ENCODE results near the gene CD47. TPM values are rescaled to one million over a fixed set of nuclear protein-coding genes. Genes with fewer than 3 reads are reported as not detected.
A peak's percentile ranks its signal among the peaks of the same experiment; 100 is the strongest.

The CD47 gene
- total RNA-seq, 1 donor from 2014 or later, result 184 TPM

DNA sequence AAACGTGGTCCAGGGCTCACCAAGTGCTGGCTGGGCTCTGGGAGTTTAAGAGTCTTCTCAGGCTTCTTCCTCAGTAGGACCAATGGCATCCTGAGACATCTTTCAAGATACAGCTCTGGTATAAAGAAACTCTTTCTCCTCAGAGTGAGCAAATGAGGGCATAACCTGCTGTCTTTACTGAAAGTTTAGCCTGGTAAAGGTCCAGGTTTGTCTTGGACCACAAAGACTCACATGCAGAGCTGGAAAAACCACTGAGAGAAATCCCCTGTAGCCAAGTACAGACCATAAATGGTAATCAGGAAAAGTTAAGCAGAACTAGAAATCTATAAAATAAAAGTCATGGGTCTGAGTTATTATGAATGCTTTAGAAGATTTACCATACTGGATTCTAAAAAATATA is 23.1 kb downstream of the CD47 start:
- no peak overlapping the region for H3K4me3 Mint-ChIP-seq
- H3K27ac Mint-ChIP-seq, result peak overlapping the region; percentile 62

DNA sequence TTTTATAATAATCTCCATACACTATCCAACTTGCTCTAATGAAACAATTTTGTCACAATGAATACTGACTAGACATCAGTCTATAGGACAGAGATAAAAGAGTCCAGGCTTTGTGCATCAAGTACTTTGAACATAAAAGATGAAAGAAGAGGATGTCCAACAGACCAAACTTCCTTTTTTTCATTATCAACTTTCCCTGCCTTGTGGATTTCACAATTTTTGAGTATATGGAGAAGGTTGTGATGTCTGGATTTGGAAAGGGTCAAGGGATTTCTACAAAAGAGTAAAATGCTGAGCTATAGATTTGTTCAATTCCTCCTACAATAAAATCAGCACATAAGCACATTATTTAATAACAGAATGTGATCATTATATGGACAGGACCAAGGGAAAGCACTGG is 25.7 kb downstream of the CD47 start:
- CTCF ChIA-PET, result no interaction called here
- peaks cover 91% of the 10 kb centered on the region for H3K4me1 Mint-ChIP-seq
- TF ChIP-seq, protein P1, sequence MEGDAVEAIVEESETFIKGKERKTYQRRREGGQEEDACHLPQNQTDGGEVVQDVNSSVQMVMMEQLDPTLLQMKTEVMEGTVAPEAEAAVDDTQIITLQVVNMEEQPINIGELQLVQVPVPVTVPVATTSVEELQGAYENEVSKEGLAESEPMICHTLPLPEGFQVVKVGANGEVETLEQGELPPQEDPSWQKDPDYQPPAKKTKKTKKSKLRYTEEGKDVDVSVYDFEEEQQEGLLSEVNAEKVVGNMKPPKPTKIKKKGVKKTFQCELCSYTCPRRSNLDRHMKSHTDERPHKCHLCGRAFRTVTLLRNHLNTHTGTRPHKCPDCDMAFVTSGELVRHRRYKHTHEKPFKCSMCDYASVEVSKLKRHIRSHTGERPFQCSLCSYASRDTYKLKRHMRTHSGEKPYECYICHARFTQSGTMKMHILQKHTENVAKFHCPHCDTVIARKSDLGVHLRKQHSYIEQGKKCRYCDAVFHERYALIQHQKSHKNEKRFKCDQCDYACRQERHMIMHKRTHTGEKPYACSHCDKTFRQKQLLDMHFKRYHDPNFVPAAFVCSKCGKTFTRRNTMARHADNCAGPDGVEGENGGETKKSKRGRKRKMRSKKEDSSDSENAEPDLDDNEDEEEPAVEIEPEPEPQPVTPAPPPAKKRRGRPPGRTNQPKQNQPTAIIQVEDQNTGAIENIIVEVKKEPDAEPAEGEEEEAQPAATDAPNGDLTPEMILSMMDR (IDR thresholded peaks at IDR 0.05), result no peak
- H3K9me3 Mint-ChIP-seq, result no peaks in the 10 kb centered on the region
- DNase-seq (no peak), ATAC-seq (ENCODE audit: low read depth) (no peak)
- intact Hi-C loops (cut with micrococcal nuclease), result no loop called here
- POLR2A ChIA-PET, result interaction anchor here (1.5 kb wide), 1 partner anchor 58 kb away, joined by 5 read pairs; no protein-coding TSS in a partner anchor
- H3K4me3 Mint-ChIP-seq, result peak overlapping the region; percentile 7
- H3K27me3 Mint-ChIP-seq, result no peaks in the 10 kb centered on the region
- H3K36me3 Mint-ChIP-seq (ENCODE audit: low read depth), result peaks cover 75% of the 10 kb centered on the region
- peak overlapping the region; percentile 73 for H3K27ac Mint-ChIP-seq

More for the DNA sequence above, 23.1 kb downstream of the CD47 start:
- intact Hi-C loops (cut with micrococcal nuclease), result no loop called here
- Mint-ChIP-seq H3K27me3 (no peaks in the 10 kb centered on the region), H3K4me1 (peaks cover 86% of the 10 kb centered on the region), H3K9me3 (no peaks in the 10 kb centered on the region), H3K36me3 (ENCODE audit: low read depth) (peaks cover 78% of the 10 kb centered on the region)
- DNase-seq (no peak), ATAC-seq (ENCODE audit: low read depth) (no peak)
- CTCF ChIA-PET, result no interaction called here
- TF ChIP-seq, protein P1 (IDR thresholded peaks at IDR 0.05), result no peak
- POLR2A ChIA-PET, result interaction anchor here (1.1 to 1.3 kb wide), 2 partner anchors 14 to 58 kb away, joined by 3 to 4 read pairs; no protein-coding TSS in a partner anchor

DNA sequence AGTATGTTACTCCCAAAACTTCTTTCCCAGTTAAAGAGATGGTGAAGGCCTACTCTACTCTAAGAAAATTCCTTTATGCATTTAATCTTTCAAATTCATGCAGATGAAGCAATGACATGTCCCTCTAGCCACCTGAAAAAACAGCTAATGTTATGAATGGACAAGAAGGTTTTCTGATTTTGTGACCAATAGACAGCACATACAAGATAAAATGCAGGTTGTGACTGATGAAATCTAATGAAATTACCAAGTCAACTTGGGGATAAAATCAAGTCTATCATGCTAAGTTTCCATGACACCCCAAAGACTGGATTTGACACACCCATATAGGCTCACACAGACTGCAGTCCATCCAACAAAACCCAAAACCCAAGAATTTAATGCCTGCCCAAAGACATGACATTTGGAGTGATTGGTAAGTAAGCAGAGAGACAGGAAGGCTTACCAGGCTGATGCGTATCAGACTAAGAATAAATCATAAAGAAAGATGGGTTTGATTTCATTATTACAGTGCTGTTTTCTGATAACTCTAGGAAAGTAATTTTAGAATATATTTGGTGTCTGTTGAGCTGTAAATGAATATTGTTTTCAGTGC is 26.4 kb downstream of the CD47 start:
- no peaks in the 10 kb centered on the region for H3K27me3 Mint-ChIP-seq
- H3K9me3 Mint-ChIP-seq, result no peaks in the 10 kb centered on the region
- peaks cover 91% of the 10 kb centered on the region for H3K4me1 Mint-ChIP-seq
- TF ChIP-seq, protein P1 (IDR thresholded peaks at IDR 0.05), result no peak
- ATAC-seq (ENCODE audit: low read depth) (no peak), DNase-seq (no peak)
- intact Hi-C loops (cut with micrococcal nuclease), result loop anchor here (5.0 kb wide), 3 partner anchors 137 to 413 kb away; no protein-coding TSS in a partner anchor
- ChIA-PET CTCF (no interaction called here), POLR2A (interaction anchor here (1.5 kb wide), 1 partner anchor 59 kb away, joined by 5 read pairs; no protein-coding TSS in a partner anchor)
- peaks cover 76% of the 10 kb centered on the region for H3K36me3 Mint-ChIP-seq (ENCODE audit: low read depth)
- no peak overlapping the region for H3K4me3 Mint-ChIP-seq
- H3K27ac Mint-ChIP-seq, result peak overlapping the region; percentile 47

DNA sequence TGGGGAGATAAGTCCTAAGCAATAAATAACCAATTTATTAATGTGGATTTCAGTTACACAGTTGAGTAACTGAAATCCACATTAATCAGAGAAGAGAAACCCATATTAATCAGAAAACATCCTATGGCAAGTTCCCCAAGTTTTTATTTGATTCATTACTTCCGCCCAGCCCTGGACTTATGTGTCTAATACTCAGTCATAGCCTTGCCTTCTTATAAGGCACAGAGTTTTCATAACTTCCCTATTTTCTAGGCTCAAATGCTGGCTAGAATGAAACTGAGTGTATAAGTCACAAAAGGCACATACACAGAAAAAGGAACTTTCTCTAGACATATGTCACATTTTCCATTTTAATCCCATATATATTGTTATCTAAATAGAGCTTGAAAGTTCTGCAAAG is 28.8 kb downstream of the CD47 start:
- ChIA-PET POLR2A (interaction anchor here (0.7 to 2.2 kb wide), 7 partner anchors 37 to 528 kb away, joined by 3 to 8 read pairs (median 5); partner anchors contain the start of gene DZIP3), CTCF (interaction anchor here (1.1 kb wide), 1 partner anchor 62 kb away, joined by 4 read pairs; no protein-coding TSS in a partner anchor)
- H3K27me3 Mint-ChIP-seq, result no peaks in the 10 kb centered on the region
- intact Hi-C loops (cut with micrococcal nuclease), result loop anchor here (1.0 to 5.0 kb wide), 6 partner anchors 63 to 415 kb away; no protein-coding TSS in a partner anchor
- peak overlapping the region; percentile 66 for H3K27ac Mint-ChIP-seq
- H3K9me3 Mint-ChIP-seq, result no peaks in the 10 kb centered on the region
- ATAC-seq (ENCODE audit: low read depth) (peak; percentile 93), DNase-seq (no peak)
- peaks cover 81% of the 10 kb centered on the region for H3K4me1 Mint-ChIP-seq
- peak overlapping the region; percentile 11 for H3K4me3 Mint-ChIP-seq
- TF ChIP-seq, protein P1 (IDR thresholded peaks at IDR 0.05), result no peak
- H3K36me3 Mint-ChIP-seq (ENCODE audit: low read depth), result peaks cover 72% of the 10 kb centered on the region

DNA sequence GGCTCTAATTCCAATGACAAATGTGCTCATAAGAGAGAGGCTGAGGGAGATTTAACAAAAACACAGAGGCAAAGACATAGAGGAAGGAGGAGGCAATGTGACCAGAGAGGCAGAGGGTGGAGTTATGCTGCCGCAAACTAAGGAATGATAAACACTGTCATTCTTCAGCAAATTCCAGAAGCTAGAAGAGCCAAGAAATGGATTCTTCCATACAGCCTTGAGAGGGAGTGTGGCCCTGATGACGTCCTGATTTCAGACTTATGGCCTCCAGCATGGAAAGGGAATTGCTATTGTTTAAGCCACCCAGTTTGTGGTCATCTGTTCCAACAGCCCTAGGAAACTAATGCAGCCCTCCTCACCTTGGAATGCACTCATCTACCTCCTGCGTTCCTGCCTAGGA is 30.5 kb downstream of the CD47 start:
- Mint-ChIP-seq H3K4me3 (no peak overlapping the region), H3K36me3 (ENCODE audit: low read depth) (peaks cover 69% of the 10 kb centered on the region), H3K27me3 (no peaks in the 10 kb centered on the region), H3K27ac (no peak overlapping the region), H3K9me3 (no peaks in the 10 kb centered on the region), H3K4me1 (peaks cover 76% of the 10 kb centered on the region)
- POLR2A ChIA-PET, result no interaction called here
- ATAC-seq (ENCODE audit: low read depth), result no peak
- intact Hi-C loops (cut with micrococcal nuclease), result loop anchor here (5.0 kb wide), 3 partner anchors 133 to 417 kb away; no protein-coding TSS in a partner anchor
- no peak for DNase-seq
- CTCF ChIA-PET, result no interaction called here
- TF ChIP-seq, protein P1 (IDR thresholded peaks at IDR 0.05), result no peak
